Omental fat pad (tissue), 4 donors: ENCODE measurements around the gene GRID1. TPM values are rescaled to one million over a fixed set of nuclear protein-coding genes. Genes with fewer than 3 reads are reported as not detected.

Experiments
- ATAC-seq: fragments of 150-250 bp; one replicate; pipeline ENCODE4 v1.9.1; 2016; ENCODE audit warnings: mild to moderate bottlenecking, moderate library complexity; ENCODE audit not compliant: low FRiP score
- DNase-seq: peaks from one replicate; pipeline ENCODE4 v3.0.0-alpha.2; 2019; ENCODE audit warnings: low spot score
- CTCF ChIP-seq, 3 donors: fragments of 450-650 bp; IDR thresholded peaks; one replicate each; pipeline ENCODE4 v1.5.1; 2016 to 2017; ENCODE audit warnings: antibody characterized with exemption in 3 of 3, mild to moderate bottlenecking in 3 of 3, moderate library complexity in 2 of 3
- total RNA-seq, 4 donors: library from RNA; depleted of rRNA; stranded (reverse); fragments of >200 nt; gene quantifications; one replicate each; pipeline ENCODE4 v1.1.0, GENCODE V29; 2016

The GRID1 gene
- total RNA-seq, 4 donors from 2014 or later: 1.5 to 3.5 (median 2.4) TPM

DNA sequence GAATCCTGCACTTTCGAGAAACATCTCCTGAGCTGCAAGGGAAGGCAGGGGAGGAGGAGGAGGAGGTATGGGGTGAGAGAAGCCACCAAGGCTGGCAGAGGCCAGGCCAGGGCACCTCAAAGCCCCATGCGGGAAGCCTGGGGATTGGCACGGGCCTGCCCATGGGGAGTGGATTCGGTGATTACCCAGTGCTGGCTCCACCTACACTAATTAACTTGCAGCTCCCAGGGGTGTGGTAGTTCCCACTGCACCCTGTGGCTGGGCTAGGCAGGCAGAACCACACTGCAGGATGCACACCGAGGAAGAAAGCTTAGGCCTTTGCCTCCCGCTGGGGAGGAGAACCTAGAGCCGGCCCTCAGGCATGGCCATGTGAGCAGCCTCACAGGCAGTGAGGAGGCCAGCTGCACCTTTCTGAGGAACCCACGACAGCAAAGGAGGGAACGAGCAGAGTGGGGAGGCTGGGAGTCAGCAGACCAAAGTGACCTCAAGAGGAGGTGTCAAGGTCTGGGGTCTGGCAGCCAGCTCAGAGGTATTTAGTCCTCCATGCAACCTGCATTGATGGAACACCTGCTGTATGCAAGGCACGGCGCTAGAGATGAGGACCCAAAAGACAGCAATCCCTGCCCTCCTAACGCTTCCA, 27.2 kb downstream of the GRID1 start:
- DNase-seq (no peak), ATAC-seq (no peak)
- TF ChIP-seq CTCF (IDR thresholded peaks at IDR 0.05): no peak

- DNase-seq: no peak
- TF ChIP-seq CTCF (IDR thresholded peaks at IDR 0.05): no peak
These were observed 29.4 kb downstream of the GRID1 start for GRCh38 chr10:86337121-86337601.

GRCh38 chr10:86336341-86336740, 30.3 kb downstream of the GRID1 start:
- no peak for ATAC-seq
- TF ChIP-seq CTCF (IDR thresholded peaks at IDR 0.05): no peak
- no peak for DNase-seq

More at GRCh38 chr10:86337121-86337601, 29.4 kb downstream of the GRID1 start:
- no peak for ATAC-seq

GRCh38 chr10:86335831-86336230, 30.8 kb downstream of the GRID1 start:
- ATAC-seq (no peak), DNase-seq (no peak)
- no peak for TF ChIP-seq CTCF (IDR thresholded peaks at IDR 0.05)

DNA sequence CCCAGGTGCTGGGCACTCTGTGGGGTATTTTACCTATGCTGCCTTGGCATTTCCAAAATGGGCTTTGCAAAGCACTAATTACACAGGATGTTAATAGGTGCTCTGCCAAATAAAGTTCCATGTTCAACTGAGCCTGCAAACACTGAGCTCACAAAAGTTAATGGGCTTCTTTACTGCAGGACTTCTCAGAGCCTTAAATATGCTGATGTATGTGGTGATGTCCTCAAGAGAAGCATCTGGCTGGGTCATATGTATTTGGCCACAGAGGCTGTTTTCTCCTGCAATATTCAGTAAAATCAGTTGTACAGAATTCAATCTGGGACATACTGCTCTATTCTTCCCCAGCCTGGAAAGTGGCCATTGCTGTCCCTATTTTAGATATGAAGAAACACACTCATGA, 31.3 kb downstream of the GRID1 start:
- no peak for ATAC-seq
- TF ChIP-seq CTCF (IDR thresholded peaks at IDR 0.05): no peak
- DNase-seq: no peak

GRCh38 chr10:86334488-86335085, 32.0 kb downstream of the GRID1 start:
- no peak for DNase-seq
- no peak for TF ChIP-seq CTCF (IDR thresholded peaks at IDR 0.05)

More at GRCh38 chr10:86334488-86335085, 32.0 kb downstream of the GRID1 start:
- no peak for ATAC-seq
